H7 (cell line): ENCODE measurements around the gene ENO4. TPM values are rescaled to one million over a fixed set of nuclear protein-coding genes. Genes with fewer than 3 reads are reported as not detected.

Experiments used
- DNase-seq: peaks from one replicate; pipeline ENCODE4 v3.0.0; 2012
- H3K27me3 ChIP-seq: 2 replicates; pipeline ENCODE4 v1.6.0; 2011; ENCODE audit warnings: mild to moderate bottlenecking, low read length; ENCODE audit not compliant: control insufficient read depth, insufficient read depth
- H3K36me3 ChIP-seq: replicated peaks from 2 replicates; pipeline ENCODE4 v1.5.1; 2011; ENCODE audit warnings: low read length; ENCODE audit not compliant: control insufficient read depth, insufficient read depth
- H3K4me3 ChIP-seq: 2 replicates; pipeline ENCODE4 v1.5.1; 2011; ENCODE audit warnings: low read depth, mild to moderate bottlenecking, control low read depth, low read length, moderate library complexity; ENCODE audit not compliant: insufficient read depth
- total RNA-seq: library from RNA; depleted of rRNA; stranded (reverse); fragments of >200 nt; shearing (Covaris generic); gene quantifications from 2 replicates; pipeline ENCODE4 v1.2.3, GENCODE V29; 2014

ENO4 gene
- total RNA-seq, 1 experiment from 2014 or later = 0.94 TPM

DNA sequence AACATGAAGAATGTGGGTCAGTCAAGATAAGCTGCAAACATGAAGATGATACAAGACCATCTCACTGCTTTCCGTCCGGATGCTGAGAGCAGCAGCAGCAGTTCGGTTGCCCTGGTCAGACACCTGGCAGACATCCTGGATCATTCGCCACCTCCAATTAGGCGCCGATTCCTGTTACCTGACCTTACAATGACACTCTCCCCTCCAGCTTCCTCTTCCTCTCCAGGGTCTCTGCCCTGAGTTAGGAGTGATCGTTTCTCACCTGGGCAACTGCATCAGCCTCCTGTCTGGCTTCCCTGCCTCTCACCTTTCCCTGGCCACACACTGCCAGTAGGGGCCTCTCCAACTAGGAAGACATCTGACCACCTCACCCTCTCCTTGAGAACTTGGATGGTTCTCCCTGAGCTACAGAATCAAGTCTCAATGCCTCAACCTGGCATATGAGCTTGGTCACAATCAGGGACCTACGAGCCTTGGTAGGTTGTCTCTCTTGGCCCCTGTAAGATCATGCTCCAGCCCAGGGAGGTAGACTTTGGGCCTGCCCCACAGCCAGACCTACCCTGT is 31.4 kb upstream of the ENO4 start:
- Histone ChIP-seq H3K27me3 (no peaks in the 10 kb centered on the region), H3K36me3 (no peaks in the 10 kb centered on the region), H3K4me3 (no peak overlapping the region)
- DNase-seq = no peak

DNA sequence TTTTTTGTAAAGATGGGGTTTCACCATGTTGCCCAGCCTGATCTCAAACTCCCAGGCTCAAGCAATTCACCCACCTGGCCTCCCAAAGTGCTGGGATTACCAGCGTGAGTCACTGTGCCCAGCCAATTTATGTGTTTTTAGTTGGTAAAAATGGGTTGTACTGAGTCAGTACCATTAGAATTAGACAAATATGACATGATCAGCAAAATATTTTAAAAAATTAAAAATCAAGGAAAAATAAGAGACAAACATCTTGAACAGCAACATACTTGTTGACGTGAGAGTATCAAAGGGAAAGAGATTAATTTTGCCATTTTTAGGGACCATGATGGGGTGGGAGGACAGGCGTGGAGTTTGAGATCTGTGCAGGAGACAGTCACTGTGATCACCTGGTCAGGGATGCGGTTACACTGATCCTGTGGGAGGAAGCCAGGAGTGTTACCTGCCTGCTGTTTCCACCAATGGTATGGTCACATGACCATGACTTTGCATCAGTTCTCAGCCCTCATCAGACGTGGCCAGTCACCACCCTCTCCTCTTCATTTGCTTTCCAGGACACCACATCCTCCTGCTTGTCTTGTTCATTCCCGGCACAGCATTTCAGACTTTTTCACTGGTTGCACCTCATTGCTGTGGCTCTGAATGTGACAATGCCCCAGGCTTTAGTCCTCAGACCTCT is 29.2 kb upstream of the ENO4 start:
- H3K27me3 ChIP-seq = no peaks in the 10 kb centered on the region
- H3K4me3 ChIP-seq = no peak overlapping the region
- no peak for DNase-seq
- no peaks in the 10 kb centered on the region for H3K36me3 ChIP-seq

DNA sequence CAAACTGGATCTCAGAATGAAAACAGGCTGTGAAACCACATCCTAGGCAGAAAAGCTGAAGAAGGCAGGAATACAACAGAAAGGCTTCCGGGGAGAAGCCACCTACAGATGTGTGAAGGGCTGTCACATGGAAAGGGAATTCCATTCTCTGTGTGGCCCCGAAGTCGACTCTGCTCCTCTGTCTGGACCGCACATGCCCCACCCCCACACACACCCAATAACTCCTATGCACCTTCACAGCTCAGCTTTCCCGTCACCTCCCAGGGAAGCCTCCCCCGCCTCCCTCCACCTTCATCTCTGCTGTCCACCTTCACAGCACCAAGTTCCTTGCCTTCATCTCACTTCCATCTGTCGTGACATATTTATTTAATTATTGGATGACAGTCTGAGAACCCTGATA is 23.4 kb upstream of the ENO4 start:
- no peak for DNase-seq
- Histone ChIP-seq H3K36me3 (no peaks in the 10 kb centered on the region), H3K4me3 (no peak overlapping the region), H3K27me3 (no peaks in the 10 kb centered on the region)

DNA sequence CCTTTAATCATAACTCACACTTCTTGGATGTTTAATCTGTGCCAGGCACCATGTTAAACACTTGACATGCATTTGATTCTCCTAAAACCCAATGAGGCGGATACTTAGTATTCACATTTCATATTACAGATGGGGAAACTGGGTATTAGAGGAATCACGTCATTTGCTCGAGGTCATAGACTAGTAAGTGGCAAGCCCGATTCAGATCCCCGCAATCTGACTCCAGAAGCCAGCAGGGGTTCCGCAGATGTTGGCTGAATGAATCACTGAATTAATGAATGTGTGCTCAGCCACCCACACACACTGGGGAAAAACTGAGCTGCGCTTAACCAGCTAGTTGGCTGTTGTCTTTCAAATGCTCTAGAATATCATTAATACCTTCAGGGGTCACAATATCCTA is 22.5 kb upstream of the ENO4 start:
- DNase-seq = no peak

DNA sequence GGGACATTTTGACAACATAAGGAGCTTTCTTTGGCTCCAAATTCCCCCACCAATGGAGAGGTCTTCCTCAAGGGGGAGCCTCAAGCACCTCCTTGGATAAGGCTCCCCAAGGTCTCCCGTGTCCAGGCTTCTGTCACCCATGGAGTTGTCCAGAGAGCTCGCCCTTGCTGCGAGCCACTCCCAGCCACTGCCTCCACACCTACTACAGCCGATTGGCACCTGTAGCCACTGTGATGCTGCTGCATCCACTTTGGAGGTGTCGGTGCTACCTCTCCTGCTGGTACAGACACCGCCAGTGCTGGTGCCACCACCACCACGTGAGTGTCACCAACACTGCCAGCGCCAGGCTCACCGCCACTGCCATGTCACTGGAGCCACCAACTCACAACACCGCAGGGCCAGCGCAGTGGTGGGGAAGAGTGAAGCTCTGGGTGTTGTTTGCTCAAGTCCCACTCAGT is 22.1 kb upstream of the ENO4 start:
- Histone ChIP-seq H3K4me3 (no peak overlapping the region), H3K36me3 (no peaks in the 10 kb centered on the region), H3K27me3 (no peaks in the 10 kb centered on the region)
- no peak for DNase-seq

More for the DNA sequence above, 22.5 kb upstream of the ENO4 start:
- Histone ChIP-seq H3K4me3 (no peak overlapping the region), H3K36me3 (no peaks in the 10 kb centered on the region), H3K27me3 (no peaks in the 10 kb centered on the region)

DNA sequence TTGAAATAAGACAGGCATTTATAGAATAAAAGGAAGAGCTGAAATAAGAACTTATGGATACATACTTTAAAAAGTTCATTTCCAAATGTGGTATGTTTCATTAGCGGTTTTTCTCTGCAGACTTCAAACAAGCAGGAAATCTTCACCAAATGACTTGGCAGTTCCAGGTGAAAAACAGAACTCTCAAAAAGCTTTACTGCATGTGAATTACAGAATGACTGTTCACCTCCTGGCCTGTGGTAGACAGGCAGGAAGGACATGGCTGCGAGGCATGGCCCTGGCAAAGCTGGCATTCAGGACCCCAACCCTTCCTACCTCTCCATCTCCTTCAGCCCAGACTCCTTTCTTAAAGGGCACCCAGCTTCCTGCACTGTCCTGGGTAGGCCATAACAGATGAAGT is 21.2 kb upstream of the ENO4 start:
- no peak overlapping the region for H3K4me3 ChIP-seq
- H3K36me3 ChIP-seq = no peaks in the 10 kb centered on the region
- no peak for DNase-seq
- no peaks in the 10 kb centered on the region for H3K27me3 ChIP-seq

DNA sequence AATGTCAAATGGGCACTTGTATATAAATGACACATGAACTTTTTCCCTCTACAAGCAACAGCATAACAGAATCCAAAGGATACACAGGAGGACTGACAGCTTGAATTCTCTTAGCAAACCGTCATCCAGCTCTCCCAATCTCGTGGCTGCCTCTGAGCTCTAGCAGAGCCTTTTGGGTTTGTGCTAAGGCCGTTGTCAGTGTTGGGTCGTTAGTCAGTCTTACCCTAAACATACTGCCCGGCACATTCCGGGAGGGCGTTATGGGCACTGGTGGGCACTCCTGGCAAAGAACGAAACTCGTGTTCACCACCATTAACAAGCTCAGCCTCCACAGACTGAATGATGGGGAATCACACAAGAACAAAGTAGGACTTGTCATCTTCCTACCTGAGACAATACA is 19.6 kb upstream of the ENO4 start:
- Histone ChIP-seq H3K27me3 (no peaks in the 10 kb centered on the region), H3K36me3 (no peaks in the 10 kb centered on the region), H3K4me3 (no peak overlapping the region)
- no peak for DNase-seq

DNA sequence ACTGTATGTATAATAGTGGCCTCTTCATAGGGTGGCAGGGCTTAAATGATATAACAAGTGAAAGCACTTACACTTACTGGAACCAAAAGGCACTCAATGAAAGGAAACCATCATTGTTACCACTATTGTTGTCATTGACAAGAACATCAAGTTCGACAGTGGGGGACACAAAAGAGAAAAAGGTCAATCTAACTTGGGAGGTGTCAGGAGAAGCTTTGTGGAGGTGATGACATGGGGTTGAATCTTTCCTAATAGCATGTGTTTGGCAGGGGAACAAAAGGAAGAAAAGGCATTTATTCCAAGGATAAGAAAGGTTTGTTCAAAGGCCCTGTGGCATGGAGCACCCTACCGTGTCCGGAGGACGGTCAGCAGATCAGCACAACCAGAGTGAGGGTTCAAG is 18.2 kb upstream of the ENO4 start:
- Histone ChIP-seq H3K36me3 (no peaks in the 10 kb centered on the region), H3K4me3 (no peak overlapping the region), H3K27me3 (no peaks in the 10 kb centered on the region)
- DNase-seq = no peak

DNA sequence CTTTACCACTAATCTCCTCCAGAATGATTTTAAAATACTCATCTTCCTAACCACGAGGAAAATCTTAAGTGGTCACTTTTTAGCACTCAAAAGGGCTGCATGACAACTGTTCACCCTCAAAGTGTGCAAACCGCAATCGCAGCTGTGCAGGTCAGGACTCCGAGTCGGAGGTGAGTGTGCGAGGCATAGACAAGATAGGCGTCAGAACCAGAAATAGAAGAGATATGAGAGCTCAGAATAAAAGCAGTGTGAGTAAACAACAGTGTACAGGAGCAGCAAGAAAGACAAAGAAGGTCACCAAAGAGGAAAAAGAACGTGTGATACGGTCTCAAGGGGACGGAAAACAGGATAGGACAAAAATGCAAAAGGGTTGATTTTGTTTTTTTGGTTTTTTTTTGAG is 17.5 kb upstream of the ENO4 start:
- no peak for DNase-seq

DNA sequence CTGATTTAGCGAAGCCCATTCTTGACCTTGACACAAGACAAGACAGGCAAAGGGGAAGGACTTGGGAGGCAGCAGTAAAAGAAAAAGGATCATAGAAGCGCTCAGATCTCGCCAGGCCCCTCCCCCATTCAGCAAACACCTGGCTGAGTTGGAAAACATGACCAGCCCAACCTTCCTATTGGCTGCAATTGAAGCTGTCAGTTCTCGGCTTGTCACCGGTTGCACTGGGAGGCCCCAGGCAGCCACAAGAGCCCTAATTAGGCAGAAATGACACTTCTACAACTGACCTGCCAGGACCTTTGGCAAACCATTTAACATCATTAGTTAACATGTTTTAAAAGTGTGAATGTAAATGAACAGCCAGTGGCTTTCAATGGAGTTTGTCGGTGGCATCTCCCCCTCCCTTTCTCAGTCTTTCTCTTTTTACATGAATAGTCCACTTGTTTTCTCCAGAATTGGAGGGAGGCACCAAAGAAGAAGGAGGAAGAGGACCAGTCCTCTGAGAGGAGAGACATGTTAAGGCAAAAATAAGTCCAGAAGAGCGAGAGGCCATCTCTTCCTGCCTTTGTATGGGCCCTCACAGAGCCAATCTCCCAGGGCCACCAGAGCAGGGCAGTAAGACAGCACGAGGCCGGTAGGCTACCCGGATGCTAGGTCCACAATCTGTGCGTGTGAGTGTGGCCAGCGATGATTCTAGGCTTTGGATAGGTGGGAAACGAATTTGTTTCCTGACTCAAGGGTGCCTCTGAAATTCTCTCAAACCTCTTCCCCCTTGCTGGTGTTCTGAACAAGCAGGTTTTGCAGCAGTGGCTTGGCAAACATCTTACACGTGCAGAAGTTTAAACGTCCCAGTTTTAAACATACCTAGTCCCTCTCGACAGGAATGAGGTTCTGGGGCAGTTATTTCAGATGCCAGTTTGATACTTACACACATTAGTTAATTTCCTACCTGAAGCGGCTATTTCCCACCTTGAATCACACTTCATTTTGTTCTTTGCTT is 15.0 kb upstream of the ENO4 start:
- no peak overlapping the region for H3K4me3 ChIP-seq
- no peaks in the 10 kb centered on the region for H3K27me3 ChIP-seq
- DNase-seq = peak; percentile 69
- no peaks in the 10 kb centered on the region for H3K36me3 ChIP-seq

More for the DNA sequence above, 17.5 kb upstream of the ENO4 start:
- H3K27me3 ChIP-seq = no peaks in the 10 kb centered on the region
- H3K36me3 ChIP-seq = no peaks in the 10 kb centered on the region
- no peak overlapping the region for H3K4me3 ChIP-seq

DNA sequence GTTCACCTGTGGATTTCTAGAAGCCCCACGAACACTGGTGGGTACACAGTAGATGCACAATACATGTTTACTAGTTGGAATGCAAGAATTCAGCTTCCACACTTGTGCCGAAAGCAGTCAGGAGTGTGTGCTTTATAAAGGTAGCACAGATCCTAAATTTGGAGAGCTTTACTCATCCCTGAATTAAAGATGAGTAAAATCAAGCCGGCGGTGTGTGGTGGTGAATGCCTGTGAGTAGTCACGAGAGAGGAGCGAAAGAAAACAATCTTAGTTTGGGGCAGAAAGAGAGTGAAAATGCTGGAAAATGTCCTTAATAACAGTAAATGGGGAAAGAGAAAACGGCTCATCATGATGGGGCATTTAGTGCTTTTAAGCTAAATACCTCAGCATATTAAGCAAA is 13.6 kb upstream of the ENO4 start:
- H3K36me3 ChIP-seq = no peaks in the 10 kb centered on the region
- no peak for DNase-seq
- no peaks in the 10 kb centered on the region for H3K27me3 ChIP-seq
- no peak overlapping the region for H3K4me3 ChIP-seq

DNA sequence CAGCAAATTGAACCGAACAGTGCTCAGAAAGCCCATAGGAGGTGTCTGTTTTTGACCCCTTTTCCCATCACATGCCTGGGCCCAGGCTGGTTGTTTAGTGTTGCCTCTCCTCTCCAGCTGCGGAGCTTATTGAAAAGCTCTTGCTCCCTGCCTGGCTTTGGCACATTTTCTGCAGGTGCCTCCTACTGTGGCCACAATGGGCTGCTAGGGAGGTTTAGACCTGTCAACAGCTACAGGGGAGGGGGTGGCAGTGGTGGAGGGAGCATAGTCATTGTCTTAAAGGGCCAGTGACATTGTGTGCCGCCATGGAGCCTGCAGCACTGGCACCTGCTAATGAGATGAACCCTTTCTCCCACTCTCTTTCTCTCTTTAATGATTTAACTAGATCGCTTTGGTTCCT is 13.2 kb upstream of the ENO4 start:
- DNase-seq = peak; percentile 81
- no peak overlapping the region for H3K4me3 ChIP-seq

DNA sequence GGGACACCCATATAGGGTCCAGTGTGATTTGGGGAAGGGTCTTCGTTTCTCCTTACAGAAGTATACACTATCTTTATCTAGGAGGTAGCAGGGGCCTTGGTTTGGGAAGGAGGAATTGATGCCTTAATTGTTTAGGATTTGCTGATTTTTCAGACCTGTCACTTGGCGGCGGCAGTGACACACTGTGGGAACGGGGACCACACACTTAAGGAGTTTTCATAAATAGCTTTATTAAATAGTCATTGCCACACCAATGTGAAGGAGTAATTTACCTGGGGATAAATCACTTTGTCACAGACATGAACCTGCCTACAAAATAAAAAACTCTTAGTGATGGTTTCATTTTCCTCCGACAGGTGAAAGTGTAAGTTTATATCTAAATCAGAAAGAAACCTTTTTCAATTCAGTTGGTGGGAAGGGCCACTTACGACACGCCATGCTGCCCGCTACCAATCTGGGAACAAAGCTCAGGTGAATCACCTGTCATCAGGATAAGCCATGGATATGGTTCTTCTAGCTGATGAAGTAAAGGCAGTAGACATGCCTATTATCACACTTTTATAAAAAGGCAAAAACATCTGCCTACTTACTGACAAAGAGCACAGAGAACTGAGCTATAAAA is 12.3 kb upstream of the ENO4 start:
- no peak for DNase-seq
- Histone ChIP-seq H3K36me3 (no peaks in the 10 kb centered on the region), H3K4me3 (no peak overlapping the region), H3K27me3 (no peaks in the 10 kb centered on the region)

More for the DNA sequence above, 13.2 kb upstream of the ENO4 start:
- H3K27me3 ChIP-seq = no peaks in the 10 kb centered on the region
- H3K36me3 ChIP-seq = no peaks in the 10 kb centered on the region

DNA sequence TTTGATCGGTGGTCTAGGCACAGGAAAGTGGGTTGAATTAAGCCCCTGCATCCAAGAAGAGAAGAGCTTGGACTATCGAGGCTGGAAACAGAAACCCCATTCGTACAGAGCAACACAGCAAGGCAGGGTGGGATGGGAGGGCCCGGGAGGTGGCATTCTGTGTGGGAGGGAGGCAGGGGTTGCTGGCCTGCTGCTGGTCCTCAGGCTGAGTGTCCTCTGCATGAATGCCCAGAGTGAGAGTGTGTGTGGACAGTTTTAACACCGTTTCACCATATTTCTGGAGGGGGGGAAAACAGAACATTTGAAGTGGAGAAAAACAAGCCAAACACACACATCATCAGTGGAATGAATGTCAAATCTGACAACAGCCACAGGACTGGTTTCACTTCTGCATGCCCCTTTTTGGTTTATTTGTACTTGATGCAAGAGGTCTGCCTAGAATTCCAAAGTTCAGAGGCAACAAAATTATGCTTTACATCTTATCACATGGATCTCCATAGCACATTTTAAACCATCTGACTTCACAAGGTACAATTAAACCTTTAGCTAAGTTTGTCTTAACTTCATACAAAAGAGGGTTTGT is 11.1 kb upstream of the ENO4 start:
- Histone ChIP-seq H3K36me3 (no peaks in the 10 kb centered on the region), H3K27me3 (no peaks in the 10 kb centered on the region), H3K4me3 (no peak overlapping the region)
- no peak for DNase-seq
